SIG-M5 treated with dmso at 0.1 percent for 504 hours (cell line): ENCODE results near the gene ALDH1A3.

Source experiments
- DNase-seq: peaks from one replicate; lab custom pipeline; 2025; ENCODE audit not compliant: unreplicated experiment; lab: John Stamatoyannopoulos, UW

ALDH1A3 gene

GRCh38 chr15:100923902-100924301 lies 44.3 kb downstream of the ALDH1A3 start:
- DNase-seq: no peak

DNA sequence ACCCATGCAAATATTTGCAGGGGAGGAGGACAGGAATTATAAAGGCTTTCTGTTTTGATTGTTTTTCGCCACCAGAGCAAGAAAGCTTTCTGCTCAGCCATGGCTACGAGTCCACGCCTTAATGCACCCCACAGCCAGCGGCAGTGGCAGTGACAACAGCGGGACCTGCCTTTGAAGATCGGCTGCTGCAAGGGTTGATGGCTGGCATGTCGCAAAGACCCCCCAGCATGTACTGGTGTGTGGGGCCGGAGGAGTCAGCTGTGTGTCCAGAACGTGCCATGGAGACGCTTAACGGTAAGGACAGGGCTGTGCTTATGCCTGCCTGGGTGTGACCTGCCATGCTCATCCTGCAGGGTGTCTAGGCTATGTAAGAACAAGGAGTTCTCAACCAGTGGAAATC lies 44.8 kb downstream of the ALDH1A3 start:
- DNase-seq: no peak

DNA sequence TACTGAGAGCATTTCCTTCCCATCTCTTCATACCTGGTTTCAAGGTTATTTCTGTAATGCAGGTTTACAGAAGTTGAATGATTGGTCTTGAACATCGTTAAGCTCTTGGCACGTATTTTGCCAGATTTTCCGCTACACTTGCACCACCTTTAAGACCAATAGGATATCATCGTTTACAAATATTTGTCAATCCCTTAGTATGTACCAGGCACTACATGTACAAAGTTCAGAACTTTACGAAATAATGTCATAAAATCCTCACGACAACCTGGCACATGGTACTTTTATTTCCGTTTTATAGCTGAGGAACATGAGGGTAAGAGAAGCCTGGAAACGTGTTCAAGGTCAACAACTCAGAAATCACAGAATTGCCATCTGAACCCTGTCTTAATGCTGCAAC lies 45.8 kb downstream of the ALDH1A3 start:
- DNase-seq: no peak

DNA sequence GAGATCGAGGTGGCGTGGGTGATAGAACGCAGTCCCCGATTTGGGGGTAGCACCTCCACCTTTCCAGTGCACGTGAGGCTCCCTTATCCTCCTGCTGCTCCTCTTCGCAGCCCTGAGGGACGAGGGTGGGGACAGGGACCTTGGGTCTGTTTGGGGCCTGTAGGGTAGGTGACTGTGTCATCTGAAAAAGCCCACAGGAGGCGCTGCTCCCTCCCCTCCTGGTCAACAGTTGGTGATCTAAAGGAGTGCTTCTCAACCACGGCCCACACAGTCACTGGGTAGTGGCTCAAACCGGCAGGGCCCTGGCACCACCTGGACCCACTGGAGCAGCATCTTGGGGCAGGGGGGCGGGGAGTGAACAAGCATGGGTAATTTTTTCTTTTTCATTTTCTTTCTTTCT lies 46.6 kb downstream of the ALDH1A3 start:
- DNase-seq: no peak

DNA sequence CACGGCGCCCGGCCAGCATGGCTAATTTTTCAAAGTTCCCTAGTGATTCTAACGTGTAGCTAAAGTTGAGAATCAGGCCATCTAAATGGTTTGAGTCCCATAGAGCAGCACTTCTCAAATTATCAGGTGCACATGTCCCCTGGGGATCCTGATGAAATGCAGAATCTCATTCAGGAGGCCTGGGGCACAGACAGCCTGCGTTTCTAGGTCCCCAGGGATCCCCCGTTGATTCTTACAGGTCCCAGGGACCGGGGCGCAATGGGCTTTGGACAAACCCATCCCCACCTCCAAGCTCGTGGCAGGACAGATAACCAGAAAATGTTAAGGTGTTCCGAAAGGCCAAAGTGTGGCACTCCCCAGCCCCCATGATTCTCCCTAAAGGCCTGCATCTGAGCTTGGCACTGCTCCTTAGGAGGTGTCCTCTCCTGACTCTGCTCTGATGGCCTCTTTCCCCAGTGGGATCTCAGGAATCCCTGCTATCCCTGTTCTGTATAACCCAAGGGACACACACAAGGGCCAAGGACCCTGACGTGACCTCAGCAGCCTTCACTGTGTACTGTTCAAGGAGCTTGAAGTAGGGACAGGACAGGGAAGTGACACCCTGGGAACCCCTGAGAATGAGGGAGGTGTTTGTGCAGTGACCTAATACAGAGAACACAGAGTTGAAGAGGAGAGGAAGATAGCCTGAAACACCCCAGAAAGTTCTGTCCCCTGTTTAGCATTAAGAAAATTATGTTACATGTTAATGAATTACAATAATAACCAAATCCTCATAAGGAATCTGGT lies 47.5 kb downstream of the ALDH1A3 start:
- DNase-seq: no peak

DNA sequence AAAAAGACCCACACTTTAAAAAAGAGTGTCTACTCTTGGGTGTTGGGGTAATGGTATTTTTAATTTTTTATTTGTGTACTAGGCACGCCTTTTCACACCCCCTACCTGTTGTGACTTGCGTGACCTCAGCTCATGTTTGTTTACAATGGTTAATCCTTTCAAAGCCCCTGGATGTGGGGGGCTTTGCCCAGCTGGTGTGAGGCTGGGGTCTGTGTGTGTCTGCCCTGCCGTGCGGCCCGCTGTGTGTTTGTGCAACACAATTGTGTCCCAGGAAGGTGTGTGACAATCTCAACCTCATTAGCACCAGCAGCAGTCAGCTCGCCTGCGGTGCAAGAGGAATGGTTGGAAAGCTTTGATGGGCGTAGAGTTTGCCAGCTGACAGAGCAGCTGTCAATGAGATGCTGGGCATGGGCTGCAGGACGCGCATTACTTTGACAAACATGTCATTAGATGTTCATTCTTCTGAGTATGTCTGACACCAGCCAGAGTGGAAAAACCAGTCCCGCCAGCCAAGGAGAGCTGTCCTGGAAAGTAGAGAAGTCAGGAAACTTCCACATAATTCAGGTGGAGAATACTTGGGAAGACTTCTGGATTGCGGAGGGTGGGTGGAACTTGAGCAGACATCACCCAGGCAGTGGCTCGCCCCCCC lies 49.1 kb downstream of the ALDH1A3 start:
- DNase-seq: no peak

- no peak for DNase-seq
These were observed 50.0 kb downstream of the ALDH1A3 start for GRCh38 chr15:100929641-100930042.

DNA sequence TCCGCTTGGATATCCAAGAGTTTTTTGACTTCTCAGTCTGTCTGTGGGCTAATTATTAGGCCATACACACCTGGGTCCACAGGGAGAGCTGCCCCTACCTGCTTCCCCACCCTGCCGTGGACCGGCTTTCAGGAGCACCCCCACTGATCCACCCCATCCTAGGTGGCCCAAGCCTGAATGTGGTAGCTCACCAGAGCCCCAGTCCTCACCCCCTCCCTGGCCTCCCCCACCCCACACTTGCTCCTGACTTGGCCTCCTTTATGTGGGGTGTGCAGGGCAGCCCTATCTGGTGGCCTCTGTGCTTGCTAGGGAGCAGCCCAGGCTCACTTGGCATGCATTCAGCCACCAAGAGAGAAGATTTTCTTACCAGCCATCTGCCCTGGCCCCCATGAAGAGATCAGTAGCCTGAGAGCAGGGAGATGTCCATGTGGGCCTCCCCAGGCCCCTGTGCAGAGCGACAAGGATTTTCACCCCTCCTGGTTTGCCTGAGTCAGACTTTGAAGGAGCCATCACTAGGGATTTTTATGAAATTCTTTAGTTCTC lies 50.7 kb downstream of the ALDH1A3 start:
- DNase-seq: no peak

DNA sequence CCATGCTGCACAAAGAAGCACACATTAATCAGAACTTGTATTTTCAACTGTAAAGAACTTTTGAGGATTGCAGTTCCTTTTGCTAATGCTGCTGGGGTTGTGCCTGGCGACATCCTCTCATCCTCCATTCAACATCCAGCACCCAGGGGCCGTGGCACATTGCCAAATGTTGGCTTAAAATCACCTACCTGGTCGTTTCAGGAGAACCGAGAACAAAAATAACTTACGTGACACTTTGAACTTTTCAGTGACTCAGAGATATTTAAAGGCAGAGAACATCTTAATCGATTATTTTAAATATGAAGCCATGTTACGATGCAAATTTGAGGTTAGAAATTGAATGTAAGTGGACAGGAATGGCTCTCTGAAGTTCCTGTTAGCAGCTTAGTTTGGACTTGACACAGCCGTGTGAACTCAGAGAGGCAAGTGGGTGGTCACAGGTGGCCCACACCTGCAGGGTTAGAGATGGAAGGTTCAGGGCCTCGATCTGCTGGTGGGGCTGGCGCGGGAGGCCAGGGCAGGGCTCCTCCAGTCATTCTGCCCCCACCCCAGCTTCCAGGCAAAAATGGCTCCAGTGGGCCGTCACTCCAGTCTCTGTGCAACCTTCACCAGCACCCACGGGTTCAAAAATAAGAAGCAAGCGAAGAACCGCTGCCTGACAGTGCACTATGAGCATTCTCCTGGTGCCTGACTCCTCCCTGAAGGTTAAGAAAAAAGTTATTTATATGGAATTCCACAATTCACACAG lies 51.7 kb downstream of the ALDH1A3 start:
- DNase-seq: no peak

GRCh38 chr15:100932676-100933348 lies 53.2 kb downstream of the ALDH1A3 start:
- no peak for DNase-seq

GRCh38 chr15:100934166-100934565 lies 54.5 kb downstream of the ALDH1A3 start:
- no peak for DNase-seq

DNA sequence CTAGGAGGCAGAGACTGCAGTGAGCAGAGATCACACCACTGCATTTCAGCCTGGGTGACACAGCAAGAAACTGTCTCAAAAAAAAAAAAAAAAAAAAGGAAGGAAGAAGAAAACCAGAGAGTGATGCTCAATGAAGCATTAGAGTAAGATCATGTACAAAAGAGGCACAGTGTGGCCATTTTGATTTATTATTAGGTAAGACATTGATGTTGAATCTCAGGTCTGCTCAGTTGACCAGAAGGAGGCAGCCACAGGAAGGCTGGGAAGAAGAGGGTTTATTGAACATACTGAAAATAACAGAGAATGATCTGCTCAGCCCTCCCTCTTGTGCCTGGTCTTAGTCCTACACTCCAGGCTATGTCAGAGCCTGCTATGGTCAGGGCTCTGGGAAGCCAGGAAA lies 55.1 kb downstream of the ALDH1A3 start:
- peak; percentile 23 for DNase-seq

- DNase-seq: no peak
These were observed 57.5 kb downstream of the ALDH1A3 start for GRCh38 chr15:100937171-100937570.

- peak; percentile 43 for DNase-seq
These were observed 60.2 kb downstream of the ALDH1A3 start for GRCh38 chr15:100939791-100940190.

DNA sequence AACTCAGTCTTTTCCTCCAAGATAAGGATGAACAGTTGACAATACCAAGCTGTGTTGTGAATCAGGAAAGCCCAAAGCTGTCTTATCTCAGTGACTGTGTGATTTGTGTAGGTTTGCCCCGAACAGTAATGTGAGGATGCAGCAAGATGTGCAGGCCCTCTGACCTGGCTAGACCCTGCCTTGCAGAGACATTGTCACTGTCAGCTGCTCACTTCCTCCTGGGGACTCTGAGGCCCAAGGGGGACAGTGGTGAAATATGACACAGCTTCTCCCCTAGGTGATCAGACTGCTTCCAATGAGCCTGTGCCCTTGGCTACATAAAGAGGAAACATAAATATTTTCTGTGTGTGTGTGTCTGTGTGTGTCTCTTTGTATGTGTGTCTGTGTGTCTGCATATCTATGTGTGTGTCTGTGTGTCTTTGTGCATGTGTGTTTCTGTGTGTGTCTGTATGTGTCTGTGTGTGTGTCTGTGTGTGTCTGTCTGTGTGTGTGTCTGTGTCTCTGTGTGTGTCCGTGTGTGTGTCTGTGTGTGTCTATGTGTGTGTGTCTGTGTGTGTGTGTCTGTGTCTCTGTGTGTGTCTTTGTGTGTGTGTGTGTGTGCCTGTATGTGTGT lies 61.2 kb downstream of the ALDH1A3 start:
- DNase-seq: peak; percentile 81

- DNase-seq: no peak
These were observed 61.9 kb downstream of the ALDH1A3 start for GRCh38 chr15:100941536-100941935.

- no peak for DNase-seq
These were observed 63.2 kb downstream of the ALDH1A3 start for GRCh38 chr15:100942656-100943425.

DNA sequence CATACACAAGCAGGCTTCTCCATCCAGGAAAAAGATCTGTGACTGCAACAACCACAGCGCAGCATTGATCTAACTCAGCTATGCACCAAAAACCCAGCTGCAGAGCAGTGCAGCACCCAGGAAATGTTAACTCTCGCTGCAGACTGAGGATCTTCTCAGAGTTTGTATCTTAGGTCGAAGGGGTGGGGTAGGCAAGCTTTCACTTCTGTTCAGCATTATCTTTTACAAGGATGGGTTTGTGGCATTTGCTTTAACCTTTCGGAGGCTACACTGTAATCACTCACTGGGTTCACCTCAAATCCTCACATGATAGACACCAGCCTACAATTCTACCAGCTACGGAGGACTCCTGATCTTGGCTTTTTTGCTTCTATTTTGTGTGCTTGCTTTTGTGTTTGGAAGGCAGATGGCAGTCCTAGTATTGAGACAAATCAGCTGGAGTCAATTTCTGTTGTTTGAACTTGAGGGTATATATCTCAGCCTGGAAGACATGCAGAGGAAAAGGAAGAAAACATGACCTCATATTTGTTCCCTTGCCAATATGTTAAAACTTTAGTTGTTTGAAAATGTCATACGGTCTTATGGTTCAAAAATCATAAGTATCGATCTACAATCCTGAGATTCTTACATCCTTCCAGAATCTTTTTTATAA lies 64.7 kb downstream of the ALDH1A3 start:
- DNase-seq: no peak

- DNase-seq: no peak
These were observed 65.4 kb downstream of the ALDH1A3 start for GRCh38 chr15:100944986-100945385.
